RWPE1 (cell line): ENCODE results near the gene CAPZA2.
"Not testable (repeated sequence)": the region's sequence is repeated elsewhere in the genome, so short reads cannot be mapped to it uniquely, and the experiment has no call there.

Experiments
- CTCF ChIA-PET: fragments of 350-600 bp; sonication (Branson Sonifier 250); formaldehyde crosslinking; extraction: SDS; loops from one replicate; lab custom pipeline; 2021; lab: Yijun Ruan, JAX
- POLR2A ChIA-PET: fragments of 400-600 bp; formaldehyde crosslinking; extraction: SDS; loops from one replicate; lab custom pipeline; 2020; ENCODE audit warnings: antibody characterized with exemption; ENCODE audit not compliant: low non-redundant PET; lab: Yijun Ruan, JAX
- DNase-seq: peaks from one replicate; pipeline ENCODE4 v3.0.0; 2012; ENCODE audit warnings: low spot score
- H3K27ac ChIP-seq: fragments of 450-650 bp; 2 replicates; pipeline ENCODE4 v1.5.1; 2017
- CTCF ChIP-seq: fragments of 450-650 bp; conservative IDR thresholded peaks from 2 replicates; pipeline ENCODE4 v1.5.1; 2017; ENCODE audit warnings: low read depth, mild to moderate bottlenecking

The CAPZA2 gene

GRCh38 chr7:116929914-116930913, 67.8 kb downstream of the CAPZA2 start:
- POLR2A ChIA-PET, result no interaction called here

GRCh38 chr7:116932566-116932965, 70.2 kb downstream of the CAPZA2 start:
- ChIA-PET CTCF (no interaction called here), POLR2A (no interaction called here)
- TF ChIP-seq CTCF, result no peak
- no peak for DNase-seq
- H3K27ac ChIP-seq, result no peak overlapping the region

More at GRCh38 chr7:116929914-116930913, 67.8 kb downstream of the CAPZA2 start:
- DNase-seq, result peak; percentile 78
- H3K27ac ChIP-seq, result no peak overlapping the region
- peak; percentile 97 for TF ChIP-seq CTCF
- CTCF ChIA-PET, result interaction anchor here (0.5 to 1.4 kb wide), 13 partner anchors 10 to 542 kb away, joined by 3 to 5 read pairs (median 4); no protein-coding TSS in a partner anchor

- no peak for TF ChIP-seq CTCF
- DNase-seq, result no peak
- POLR2A ChIA-PET, result no interaction called here
- no peak overlapping the region for H3K27ac ChIP-seq
- CTCF ChIA-PET, result interaction anchor here (0.6 kb wide), 2 partner anchors 39 to 43 kb away, joined by 3 read pairs; no protein-coding TSS in a partner anchor
Measured at GRCh38 chr7:116933465-116933864, 71.1 kb downstream of the CAPZA2 start.

- ChIA-PET CTCF (no interaction called here), POLR2A (no interaction called here)
- H3K27ac ChIP-seq, result no peak overlapping the region
- TF ChIP-seq CTCF, result no peak
- no peak for DNase-seq
Measured at GRCh38 chr7:116934580-116934979, 72.2 kb downstream of the CAPZA2 start.

- H3K27ac ChIP-seq, POLR2A ChIA-PET, DNase-seq: not testable (repeated sequence)
- CTCF ChIA-PET, result interaction anchor here (0.6 kb wide), 2 partner anchors 131 to 338 kb away, joined by 3 read pairs; no protein-coding TSS in a partner anchor
Measured at GRCh38 chr7:116936844-116937243, 74.5 kb downstream of the CAPZA2 start.

GRCh38 chr7:116938678-116939077, 76.3 kb downstream of the CAPZA2 start:
- ChIA-PET CTCF (no interaction called here), POLR2A (no interaction called here)
- no peak for DNase-seq
- H3K27ac ChIP-seq, result no peak overlapping the region
- no peak for TF ChIP-seq CTCF
